ENCODE data around the gene HNRNPH2. TPM values are rescaled to one million over a fixed set of nuclear protein-coding genes. Genes with fewer than 3 reads are reported as not detected.

The HNRNPH2 gene
- total and polyA plus RNA-seq, 8 donors = 5.5 to 98.4 (median 33.6) TPM

- no peak overlapping the region for H3K27ac ChIP-seq
- no peak for TF ChIP-seq POLR2AphosphoS5 (IDR thresholded peaks at IDR 0.05)
- no peak for TF ChIP-seq POLR2A (IDR thresholded peaks at IDR 0.05)
- no peak for TF ChIP-seq CTCF (IDR thresholded peaks at IDR 0.05)
- no peak for TF ChIP-seq EP300 (IDR thresholded peaks at IDR 0.05)
- H3K4me1 ChIP-seq = no peaks in the 10 kb centered on the region
- H3K27me3 ChIP-seq = peaks cover 0 to 11% (median 5%) of the 10 kb centered on the region in 3 donors
- DNase-seq = no peak
- H3K4me3 ChIP-seq = no peak overlapping the region
- H3K9me3 ChIP-seq = no peaks in the 10 kb centered on the region
- intact Hi-C loops (cut with DNase I; ENCODE audit: low total_unique reads) = no loop called here
- no peaks in the 10 kb centered on the region for H3K36me3 ChIP-seq
- WGBS, 5 donors = 71 to 77% (median 77%) methylated on average over 6 of the region's 6 CpGs
Measured at GRCh38 chrX:101369687-101370086, 38.3 kb upstream of the HNRNPH2 start.

GRCh38 chrX:101370888-101371504 lies 37.0 kb upstream of the HNRNPH2 start:
- no peak overlapping the region for H3K4me3 ChIP-seq
- no peaks in the 10 kb centered on the region for H3K9me3 ChIP-seq
- DNase-seq = no peak
- no peaks in the 10 kb centered on the region for H3K36me3 ChIP-seq
- TF ChIP-seq EP300 (IDR thresholded peaks at IDR 0.05) = no peak
- no peak for TF ChIP-seq POLR2AphosphoS5 (IDR thresholded peaks at IDR 0.05)
- TF ChIP-seq POLR2A (IDR thresholded peaks at IDR 0.05) = no peak
- no peak for TF ChIP-seq CTCF (IDR thresholded peaks at IDR 0.05)
- peaks cover 0 to 5% (median 4%) of the 10 kb centered on the region in 3 donors for H3K27me3 ChIP-seq
- no peaks in the 10 kb centered on the region for H3K4me1 ChIP-seq
- intact Hi-C loops (cut with DNase I; ENCODE audit: low total_unique reads) = no loop called here
- WGBS, 5 donors = 56 to 73% (median 60%) methylated on average over 3 of the region's 3 CpGs
- H3K27ac ChIP-seq = no peak overlapping the region

- 50 to 79% (median 60%) methylated on average over 1 of the region's 1 CpG for WGBS, 5 donors
- Histone ChIP-seq H3K36me3 (no peaks in the 10 kb centered on the region), H3K4me1 (no peaks in the 10 kb centered on the region), H3K27ac (no peak overlapping the region), H3K27me3 (peaks cover 0 to 2% (median 0%) of the 10 kb centered on the region in 3 donors), H3K9me3 (no peaks in the 10 kb centered on the region), H3K4me3 (no peak overlapping the region)
- intact Hi-C loops (cut with DNase I; ENCODE audit: low total_unique reads) = no loop called here
- TF ChIP-seq CTCF (IDR thresholded peaks at IDR 0.05) (no peak), POLR2A (IDR thresholded peaks at IDR 0.05) (no peak), POLR2AphosphoS5 (IDR thresholded peaks at IDR 0.05) (no peak), EP300 (IDR thresholded peaks at IDR 0.05) (no peak)
- DNase-seq = no peak
Measured at GRCh38 chrX:101377547-101377946, 30.5 kb upstream of the HNRNPH2 start.

- intact Hi-C loops (cut with DNase I; ENCODE audit: low total_unique reads) = no loop called here
- TF ChIP-seq POLR2AphosphoS5 (IDR thresholded peaks at IDR 0.05) = no peak
- TF ChIP-seq POLR2A (IDR thresholded peaks at IDR 0.05) = no peak
- TF ChIP-seq EP300 (IDR thresholded peaks at IDR 0.05) = no peak
- TF ChIP-seq CTCF (IDR thresholded peaks at IDR 0.05) = no peak
- WGBS, 5 donors = 58 to 70% (median 64%) methylated on average over 4 of the region's 4 CpGs
- Histone ChIP-seq H3K4me1 (no peaks in the 10 kb centered on the region), H3K27me3 (peaks cover 0 to 2% (median 0%) of the 10 kb centered on the region in 3 donors), H3K4me3 (no peak overlapping the region), H3K9me3 (no peaks in the 10 kb centered on the region), H3K27ac (no peak overlapping the region), H3K36me3 (no peaks in the 10 kb centered on the region)
- DNase-seq = no peak
Measured at GRCh38 chrX:101383679-101384205, 24.3 kb upstream of the HNRNPH2 start.

Measured in stomach (tissue), 9 donors.